Measurements from ENCODE around the gene MARCHF3. TPM values are rescaled to one million over a fixed set of nuclear protein-coding genes. Genes with fewer than 3 reads are reported as not detected.

Gene MARCHF3
- total RNA-seq, 2 experiments from 2014 or later: 5.4 to 7.0 TPM

GRCh38 chr5:126995039-126995438, 35.3 kb downstream of the MARCHF3 start:
- Histone ChIP-seq H3K4me3 (ENCODE audit: low read depth, low read length, poor library complexity, severe bottlenecking) (no peak overlapping the region), H4K20me1 (ENCODE audit: insufficient read depth, low read length) (no peaks in the 10 kb centered on the region), H3K9me2 (ENCODE audit: insufficient read depth, low read length) (no peaks in the 10 kb centered on the region), H3K79me2 (ENCODE audit: insufficient read depth, low read depth, low read length) (no peaks in the 10 kb centered on the region; the same call in 1 of the 2 replicates), H3K9me3 (ENCODE audit: low read length) (peaks cover 3% of the 10 kb centered on the region; the same call in 1 of the 2 replicates), H3K4me1 (ENCODE audit: insufficient read depth, low read length, poor library complexity, severe bottlenecking) (peaks cover 14% of the 10 kb centered on the region), H3K36me3 (ENCODE audit: insufficient read depth, low read length) (no peaks in the 10 kb centered on the region; the same call in 1 of the 2 replicates), H3K4me2 (ENCODE audit: low read length) (no peak overlapping the region), H3K27ac (ENCODE audit: low read depth, low read length, poor library complexity, severe bottlenecking) (no peak overlapping the region), H2AFZ (ENCODE audit: low read length) (no peak overlapping the region)
- BruUV-seq (replicated peaks): no TSS peak
- POLR2A ChIA-PET: interaction anchor here (0.6 kb wide), 1 partner anchor 12 kb away, joined by 3 read pairs; no protein-coding TSS in a partner anchor
- no peak for TF ChIP-seq EZH2phosphoT487 (IDR thresholded peaks at IDR 0.05; ENCODE audit: borderline replicate concordance, low read depth, low read length)
- TF ChIP-seq CTCF (conservative IDR thresholded peaks at IDR 0.05; ENCODE audit: low read length): no peak
- intact Hi-C loops (cut with micrococcal nuclease; ENCODE audit: unreplicated experiment): no loop called here
- DNase-seq (ENCODE audit: low spot score): no peak
- CTCF ChIA-PET (ENCODE audit: unreplicated experiment): no interaction called here

GRCh38 chr5:126994485-126994884, 35.9 kb downstream of the MARCHF3 start:
- ChIA-PET POLR2A (interaction anchor here (0.6 kb wide), 1 partner anchor 13 kb away, joined by 3 read pairs; no protein-coding TSS in a partner anchor), CTCF (ENCODE audit: unreplicated experiment) (no interaction called here)
- H3K9me3 ChIP-seq (ENCODE audit: low read length): peaks cover 3% of the 10 kb centered on the region; the same call in 1 of the 2 replicates
- intact Hi-C loops (cut with micrococcal nuclease; ENCODE audit: unreplicated experiment): no loop called here
- H3K79me2 ChIP-seq (ENCODE audit: insufficient read depth, low read depth, low read length): peaks cover 2% of the 10 kb centered on the region; the same call in 1 of the 2 replicates
- no peak for DNase-seq (ENCODE audit: low spot score)
- H3K27ac ChIP-seq (ENCODE audit: low read depth, low read length, poor library complexity, severe bottlenecking): no peak overlapping the region
- H3K36me3 ChIP-seq (ENCODE audit: insufficient read depth, low read length): no peaks in the 10 kb centered on the region; the same call in 1 of the 2 replicates
- BruUV-seq (replicated peaks): no TSS peak
- no peak overlapping the region for H2AFZ ChIP-seq (ENCODE audit: low read length)
- peaks cover 17% of the 10 kb centered on the region for H3K4me1 ChIP-seq (ENCODE audit: insufficient read depth, low read length, poor library complexity, severe bottlenecking)
- H3K9me2 ChIP-seq (ENCODE audit: insufficient read depth, low read length): no peaks in the 10 kb centered on the region
- H4K20me1 ChIP-seq (ENCODE audit: insufficient read depth, low read length): no peaks in the 10 kb centered on the region
- no peak overlapping the region for H3K4me3 ChIP-seq (ENCODE audit: low read depth, low read length, poor library complexity, severe bottlenecking)
- no peak overlapping the region for H3K4me2 ChIP-seq (ENCODE audit: low read length)
- no peak for TF ChIP-seq CTCF (conservative IDR thresholded peaks at IDR 0.05; ENCODE audit: low read length)
- no peak for TF ChIP-seq EZH2phosphoT487 (IDR thresholded peaks at IDR 0.05; ENCODE audit: borderline replicate concordance, low read depth, low read length)

GRCh38 chr5:126988021-126988569, 42.3 kb downstream of the MARCHF3 start:
- CTCF ChIA-PET (ENCODE audit: unreplicated experiment): interaction anchor here (1.6 kb wide), 1 partner anchor 19 kb away, joined by 3 read pairs; no protein-coding TSS in a partner anchor

More at GRCh38 chr5:126988021-126988569, 42.3 kb downstream of the MARCHF3 start:
- intact Hi-C loops (cut with micrococcal nuclease; ENCODE audit: unreplicated experiment): no loop called here
- H3K79me2 ChIP-seq (ENCODE audit: insufficient read depth, low read depth, low read length): peaks cover 23% of the 10 kb centered on the region; the same call in 1 of the 2 replicates
- H3K4me2 ChIP-seq (ENCODE audit: low read length): peak overlapping the region; percentile 59
- H3K9me3 ChIP-seq (ENCODE audit: low read length): peaks cover 3% of the 10 kb centered on the region; the same call in 1 of the 2 replicates
- peak overlapping the region; percentile 27; the same call in 1 of the 2 replicates for H2AFZ ChIP-seq (ENCODE audit: low read length)
- peak; percentile 85 for DNase-seq (ENCODE audit: low spot score)
- no peaks in the 10 kb centered on the region for H4K20me1 ChIP-seq (ENCODE audit: insufficient read depth, low read length)
- H3K36me3 ChIP-seq (ENCODE audit: insufficient read depth, low read length): peaks cover 6% of the 10 kb centered on the region
- TF ChIP-seq CTCF (conservative IDR thresholded peaks at IDR 0.05; ENCODE audit: low read length) (no peak), EZH2phosphoT487 (IDR thresholded peaks at IDR 0.05; ENCODE audit: borderline replicate concordance, low read depth, low read length) (no peak)
- H3K4me1 ChIP-seq (ENCODE audit: insufficient read depth, low read length, poor library complexity, severe bottlenecking): peaks cover 56% of the 10 kb centered on the region
- peak overlapping the region; percentile 46 for H3K4me3 ChIP-seq (ENCODE audit: low read depth, low read length, poor library complexity, severe bottlenecking)
- no peaks in the 10 kb centered on the region for H3K9me2 ChIP-seq (ENCODE audit: insufficient read depth, low read length)
- POLR2A ChIA-PET: interaction anchor here (1.4 kb wide), 1 partner anchor 13 kb away, joined by 5 read pairs; no protein-coding TSS in a partner anchor
- no TSS peak for BruUV-seq (replicated peaks)
- peak overlapping the region; percentile 94 for H3K27ac ChIP-seq (ENCODE audit: low read depth, low read length, poor library complexity, severe bottlenecking)
